Ascending aorta (tissue), 2 donors: ENCODE data around the gene CC2D2A. TPM values are rescaled to one million over a fixed set of nuclear protein-coding genes. Genes with fewer than 3 reads are reported as not detected.

Source experiments
- DNase-seq, 2 donors: peaks; one replicate each; pipeline ENCODE4 v3.0.0-alpha.2; 2019; ENCODE audit warnings: low spot score in 2 of 2
- H3K27ac ChIP-seq, 2 donors: fragments of 200-600 bp; sonication (generic); one replicate each; pipeline ENCODE4 v1.5.1; 2016 to 2017; ENCODE audit warnings: mild to moderate bottlenecking in 1 of 2
- H3K27me3 ChIP-seq: fragments of 200-600 bp; sonication (generic); one replicate; pipeline ENCODE4 v1.5.1; 2017
- H3K36me3 ChIP-seq, 2 donors: fragments of 200-600 bp; sonication (generic); one replicate each; pipeline ENCODE4 v1.5.1; 2016
- H3K4me1 ChIP-seq, 2 donors: fragments of 200-600 bp; sonication (generic); one replicate each; pipeline ENCODE4 v1.5.1; 2016 to 2017; ENCODE audit warnings: mild to moderate bottlenecking in 1 of 2
- H3K4me3 ChIP-seq, 2 donors: fragments of 200-600 bp; sonication (generic); one replicate each; pipeline ENCODE4 v1.5.1; 2016 to 2017; ENCODE audit warnings: mild to moderate bottlenecking in 1 of 2
- H3K9me3 ChIP-seq, 2 donors: fragments of 200-600 bp; sonication (generic); one replicate each; pipeline ENCODE4 v1.5.1; 2016
- intact Hi-C: fragments of 100-400 bp; cut with DNase I; formaldehyde crosslinking; loops from one replicate; pipeline ENCODE4 v1.15.1; 2023
- total RNA-seq: library from RNA; depleted of rRNA; stranded (reverse); fragments of >200 nt; gene quantifications from one replicate; pipeline ENCODE4 v1.1.0, GENCODE V29; 2016
- TF ChIP-seq, protein P1 (sequence below), 3 experiments: fragments of 200-600 bp in 2 of 3; fragments of 450-650 bp in 1 of 3; sonication (generic) in 2 of 3; IDR thresholded peaks; one replicate each; pipeline ENCODE4 v1.5.1; 2016 to 2019; ENCODE audit warnings: antibody characterized with exemption in 3 of 3, mild to moderate bottlenecking in 1 of 3, moderate library complexity in 1 of 3

The CC2D2A gene
- total RNA-seq, 1 donor from 2014 or later = 2.8 TPM

DNA sequence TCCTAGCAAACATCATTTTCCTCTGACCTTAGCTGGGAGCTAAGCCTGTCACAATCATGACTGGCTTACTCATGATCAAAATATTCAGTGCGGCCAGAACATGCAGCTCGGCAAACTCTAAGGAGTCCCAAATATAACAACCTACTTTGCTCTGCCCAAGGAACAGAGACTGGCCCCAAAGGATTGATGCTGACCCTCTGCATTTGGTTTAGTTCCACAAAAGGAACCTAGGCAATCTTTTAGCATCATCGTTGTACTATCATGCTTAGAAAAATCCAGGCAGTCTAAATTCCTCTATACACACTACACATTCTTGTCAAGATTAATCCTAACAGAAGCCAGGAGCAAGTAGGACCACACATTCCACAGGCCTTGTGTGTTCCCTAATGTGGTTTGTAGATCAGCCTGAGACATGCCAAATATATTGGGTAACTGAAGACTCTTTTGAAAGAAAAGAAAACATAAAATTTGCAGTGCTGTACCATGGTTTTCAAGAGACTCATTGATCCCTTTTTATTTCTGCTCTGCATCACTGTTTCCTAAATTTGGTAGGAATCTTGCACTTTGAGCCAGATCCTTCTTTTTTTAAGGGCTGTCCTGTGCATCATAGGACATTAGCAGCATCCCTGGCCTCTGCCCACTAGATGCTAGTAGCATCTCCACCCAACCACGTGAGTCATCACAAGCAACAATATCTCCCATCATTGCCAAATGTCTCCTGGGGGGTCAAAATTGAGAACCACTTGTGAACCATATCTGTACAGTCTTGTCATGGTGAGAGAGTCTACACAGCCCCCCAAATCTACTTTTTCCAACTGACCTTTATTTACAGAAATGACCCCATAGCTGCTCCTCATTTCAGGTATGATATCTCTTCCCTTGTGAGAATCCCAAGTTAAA, 17.6 kb upstream of the CC2D2A start:
- TF ChIP-seq, protein P1, sequence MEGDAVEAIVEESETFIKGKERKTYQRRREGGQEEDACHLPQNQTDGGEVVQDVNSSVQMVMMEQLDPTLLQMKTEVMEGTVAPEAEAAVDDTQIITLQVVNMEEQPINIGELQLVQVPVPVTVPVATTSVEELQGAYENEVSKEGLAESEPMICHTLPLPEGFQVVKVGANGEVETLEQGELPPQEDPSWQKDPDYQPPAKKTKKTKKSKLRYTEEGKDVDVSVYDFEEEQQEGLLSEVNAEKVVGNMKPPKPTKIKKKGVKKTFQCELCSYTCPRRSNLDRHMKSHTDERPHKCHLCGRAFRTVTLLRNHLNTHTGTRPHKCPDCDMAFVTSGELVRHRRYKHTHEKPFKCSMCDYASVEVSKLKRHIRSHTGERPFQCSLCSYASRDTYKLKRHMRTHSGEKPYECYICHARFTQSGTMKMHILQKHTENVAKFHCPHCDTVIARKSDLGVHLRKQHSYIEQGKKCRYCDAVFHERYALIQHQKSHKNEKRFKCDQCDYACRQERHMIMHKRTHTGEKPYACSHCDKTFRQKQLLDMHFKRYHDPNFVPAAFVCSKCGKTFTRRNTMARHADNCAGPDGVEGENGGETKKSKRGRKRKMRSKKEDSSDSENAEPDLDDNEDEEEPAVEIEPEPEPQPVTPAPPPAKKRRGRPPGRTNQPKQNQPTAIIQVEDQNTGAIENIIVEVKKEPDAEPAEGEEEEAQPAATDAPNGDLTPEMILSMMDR (IDR thresholded peaks at IDR 0.05) = no peak
- no peaks in the 10 kb centered on the region for H3K36me3 ChIP-seq
- H3K4me3 ChIP-seq = no peak overlapping the region
- peak overlapping the region; percentile 74 to 78 for H3K27ac ChIP-seq
- intact Hi-C loops = loop anchor here (1.0 to 10.0 kb wide), 2 partner anchors 18 to 417 kb away; no protein-coding TSS in a partner anchor
- no peaks in the 10 kb centered on the region for H3K9me3 ChIP-seq
- peak in 1 of 2 donors; percentile 77 for DNase-seq
- peaks cover 17 to 58% of the 10 kb centered on the region in 2 donors for H3K4me1 ChIP-seq
- H3K27me3 ChIP-seq = no peaks in the 10 kb centered on the region

DNA sequence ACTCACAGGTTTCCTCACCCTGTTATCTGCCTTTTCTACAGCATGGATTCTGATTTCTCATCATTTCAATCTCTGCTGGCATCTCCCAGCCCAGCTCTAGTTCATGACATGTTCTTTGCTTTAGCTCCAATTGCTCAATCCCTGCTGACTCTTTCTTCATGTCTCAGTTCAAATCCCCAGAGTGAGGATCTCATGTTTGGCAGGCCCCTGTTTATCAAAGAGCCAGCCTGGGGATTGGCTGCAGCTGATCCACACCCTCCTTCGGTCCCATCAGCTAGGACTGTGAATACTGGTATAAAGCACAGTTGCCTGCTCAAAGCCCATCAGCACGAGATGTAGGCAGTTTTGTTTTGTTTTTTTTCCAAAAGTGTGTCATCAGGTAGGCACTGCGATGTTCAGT, 14.4 kb upstream of the CC2D2A start:
- no peaks in the 10 kb centered on the region for H3K36me3 ChIP-seq
- H3K27ac ChIP-seq = peak overlapping the region; percentile 52 to 74
- DNase-seq = peak; percentile 44 to 89
- H3K4me1 ChIP-seq = peaks cover 21 to 75% of the 10 kb centered on the region in 2 donors
- H3K9me3 ChIP-seq = no peaks in the 10 kb centered on the region
- H3K27me3 ChIP-seq = no peaks in the 10 kb centered on the region
- intact Hi-C loops = loop anchor here (5.0 to 10.0 kb wide), 6 partner anchors 33 to 618 kb away; partner anchors contain the start of gene CPEB2
- H3K4me3 ChIP-seq = no peak overlapping the region
- TF ChIP-seq, protein P1 (IDR thresholded peaks at IDR 0.05) = no peak

DNA sequence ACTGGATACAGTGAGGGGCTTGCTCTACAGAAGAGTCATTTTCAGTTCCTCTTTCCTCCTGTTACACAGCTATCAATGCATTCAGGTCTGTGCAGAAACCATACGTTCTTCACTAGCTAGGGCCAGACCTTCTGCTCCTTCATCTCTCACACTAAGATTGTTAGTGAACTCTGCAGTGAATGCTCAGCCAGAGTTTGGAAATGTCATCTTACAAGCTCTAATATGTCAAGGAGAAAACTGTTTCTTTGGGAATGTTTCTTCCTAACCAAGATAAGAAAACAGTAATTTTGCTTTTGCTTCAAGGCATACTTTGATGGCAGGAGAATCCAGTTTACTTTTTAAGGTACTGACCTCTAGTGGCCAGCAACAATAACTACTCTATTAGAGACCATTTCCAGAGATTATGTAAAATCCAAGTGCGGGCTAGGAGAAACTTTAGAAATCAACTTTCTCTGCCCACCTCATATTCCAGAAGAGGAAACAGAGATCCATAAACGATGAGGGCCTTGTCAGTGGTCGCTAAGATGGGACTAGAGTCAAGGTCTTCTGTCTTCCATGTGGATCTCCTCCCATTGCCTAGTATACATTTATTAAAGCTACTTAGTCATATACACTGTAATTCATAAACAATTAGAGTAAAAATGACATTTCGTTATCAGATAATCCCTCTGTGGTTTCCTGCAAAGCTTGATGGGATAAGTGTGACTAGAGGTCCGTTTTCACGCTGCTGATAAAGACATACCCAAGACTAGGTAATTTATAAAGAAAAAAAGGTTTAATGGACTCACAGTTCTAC, 12.1 kb upstream of the CC2D2A start:
- H3K9me3 ChIP-seq = no peaks in the 10 kb centered on the region
- H3K27ac ChIP-seq = peak overlapping the region; percentile 61 to 79
- H3K4me3 ChIP-seq = no peak overlapping the region
- intact Hi-C loops = loop anchor here (1.0 to 10.0 kb wide), 8 partner anchors 35 to 620 kb away; partner anchors contain the start of gene CPEB2
- TF ChIP-seq, protein P1 (IDR thresholded peaks at IDR 0.05) = peak; percentile 65 to 79 (median 68)
- no peak for DNase-seq
- no peaks in the 10 kb centered on the region for H3K36me3 ChIP-seq
- no peaks in the 10 kb centered on the region for H3K27me3 ChIP-seq
- H3K4me1 ChIP-seq = peaks cover 8 to 58% of the 10 kb centered on the region in 2 donors

DNA sequence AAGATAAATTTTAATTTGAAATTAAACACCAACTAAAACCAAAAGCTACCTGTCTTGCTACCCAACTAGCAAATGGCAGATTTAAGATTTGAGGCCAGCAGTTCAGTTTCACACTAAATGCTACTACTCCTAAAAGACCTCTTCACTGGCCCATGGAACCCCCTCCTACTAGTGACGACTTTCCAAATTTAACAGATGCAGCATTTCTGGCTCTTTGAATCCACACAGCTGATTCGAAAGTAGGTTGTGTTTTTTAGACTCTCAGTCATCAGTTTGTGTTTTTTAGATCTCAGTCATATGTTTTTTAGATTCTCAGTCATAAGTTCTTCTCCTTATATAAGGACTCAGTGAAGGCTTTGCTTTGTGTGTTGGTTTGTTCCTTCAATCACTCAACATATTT, 11.1 kb upstream of the CC2D2A start:
- Histone ChIP-seq H3K36me3 (no peaks in the 10 kb centered on the region), H3K4me1 (peaks cover 8 to 51% of the 10 kb centered on the region in 2 donors), H3K9me3 (no peaks in the 10 kb centered on the region), H3K27me3 (no peaks in the 10 kb centered on the region), H3K4me3 (no peak overlapping the region), H3K27ac (peak overlapping the region; percentile 61 to 76)
- intact Hi-C loops = loop anchor here (5.0 to 10.0 kb wide), 6 partner anchors 36 to 621 kb away; partner anchors contain the start of gene CPEB2
- TF ChIP-seq, protein P1 (IDR thresholded peaks at IDR 0.05) = no peak
- DNase-seq = no peak

DNA sequence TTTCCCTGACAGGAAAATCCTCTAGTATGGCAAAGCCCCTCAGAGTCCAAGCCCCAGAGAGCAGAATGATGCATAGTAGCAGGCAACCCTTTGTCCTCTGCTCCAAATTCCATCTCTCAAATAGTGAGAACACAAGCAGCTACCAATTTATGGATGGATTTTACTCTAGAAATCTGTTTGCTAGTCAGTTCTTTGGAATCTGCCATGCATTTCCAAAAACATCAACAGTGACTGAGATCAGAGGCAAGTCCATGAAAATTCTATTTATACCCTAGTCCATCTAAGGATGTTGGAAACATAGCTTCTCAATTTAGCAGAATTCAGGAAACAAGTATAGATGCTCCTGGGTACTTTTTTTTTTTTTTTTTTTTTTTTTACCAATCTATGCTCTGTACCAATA, 10.0 kb upstream of the CC2D2A start:
- no peaks in the 10 kb centered on the region for H3K9me3 ChIP-seq
- DNase-seq = no peak
- H3K4me1 ChIP-seq = peaks cover 8 to 45% of the 10 kb centered on the region in 2 donors
- TF ChIP-seq, protein P1 (IDR thresholded peaks at IDR 0.05) = no peak
- no peak overlapping the region for H3K4me3 ChIP-seq
- intact Hi-C loops = loop anchor here (5.0 to 10.0 kb wide), 6 partner anchors 37 to 622 kb away; partner anchors contain the start of gene CPEB2
- H3K36me3 ChIP-seq = no peaks in the 10 kb centered on the region
- peak overlapping the region; percentile 61 to 76 for H3K27ac ChIP-seq
- H3K27me3 ChIP-seq = no peaks in the 10 kb centered on the region
